Measurements from ENCODE around the gene AMOT.

The AMOT gene

DNA sequence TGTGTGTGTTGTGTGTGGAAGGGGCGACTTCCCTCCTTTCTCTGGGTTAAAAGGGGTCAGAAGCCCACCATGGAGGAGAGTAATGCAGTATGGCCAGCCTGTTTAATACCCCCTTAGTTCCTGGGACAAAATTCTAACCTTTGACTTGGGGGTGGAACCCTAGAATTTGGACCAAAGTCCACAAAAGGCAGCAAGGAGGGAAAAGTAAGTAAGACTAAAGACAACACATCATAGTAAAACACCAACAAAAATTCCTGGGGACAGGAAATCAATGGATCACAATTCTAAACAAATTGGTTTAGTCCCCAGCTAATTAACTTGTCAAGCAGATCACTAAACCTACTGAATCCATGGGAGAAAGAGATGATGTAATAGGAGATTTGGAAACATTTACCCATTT is 3.1 kb downstream of the AMOT start:
- DNase-seq (ENCODE audit: low read depth), result no peak

DNA sequence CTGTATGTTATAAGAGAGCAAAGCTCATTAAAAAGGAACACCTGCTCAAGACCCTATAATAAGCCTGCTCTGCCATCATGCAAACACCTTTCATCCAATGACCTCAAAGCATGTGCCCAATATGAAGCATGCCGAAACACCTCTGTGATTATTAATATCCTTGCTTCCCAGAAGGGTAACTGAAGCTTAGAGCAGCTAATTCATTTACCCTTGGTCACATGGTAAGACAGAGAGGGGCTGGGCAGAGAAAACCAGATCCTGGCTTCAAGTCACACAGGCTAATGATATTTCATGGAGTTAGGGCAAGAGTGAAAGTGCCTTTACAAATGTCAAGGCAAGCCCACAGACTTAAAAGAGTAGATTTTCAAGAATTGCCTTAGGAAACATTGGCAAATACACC is 5.6 kb downstream of the AMOT start:
- no peak for DNase-seq (ENCODE audit: low read depth)

DNA sequence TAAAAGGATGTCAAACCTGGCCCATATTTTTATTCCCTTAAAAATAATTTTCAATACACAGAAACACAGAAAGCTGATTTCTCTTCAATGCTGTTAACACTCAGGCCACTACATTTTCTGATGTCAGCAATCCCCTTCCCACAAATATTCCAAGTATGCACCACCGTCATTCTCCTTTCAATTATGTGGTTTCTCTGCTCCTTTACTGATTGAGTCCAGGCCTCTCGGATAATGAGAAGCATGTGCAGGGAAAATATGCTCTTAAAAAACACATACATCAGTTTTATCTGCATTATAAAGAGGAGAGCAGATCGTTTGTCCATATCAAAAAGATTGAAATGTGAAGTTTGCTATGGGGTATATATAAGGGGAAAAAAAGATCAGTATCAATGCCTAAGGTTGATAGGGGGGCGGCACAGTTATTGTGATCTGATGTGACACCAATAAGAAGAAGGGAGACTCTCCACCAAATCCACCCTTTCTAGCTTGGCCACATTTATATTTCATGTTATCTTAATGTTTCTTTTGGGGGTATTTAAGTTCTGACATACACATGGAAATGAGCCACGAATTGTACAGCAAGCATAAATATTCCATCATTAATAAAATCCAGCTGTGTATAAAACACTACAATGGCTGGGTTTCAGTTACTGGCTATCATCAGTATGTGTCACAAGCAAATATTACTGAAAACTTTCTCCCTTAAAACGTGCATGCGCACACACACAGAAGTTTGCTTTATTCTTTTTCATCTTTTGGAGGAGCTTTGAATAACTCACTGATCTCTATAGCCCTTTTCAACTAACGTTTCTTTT is 6.4 kb downstream of the AMOT start:
- no peak for DNase-seq (ENCODE audit: low read depth)

DNA sequence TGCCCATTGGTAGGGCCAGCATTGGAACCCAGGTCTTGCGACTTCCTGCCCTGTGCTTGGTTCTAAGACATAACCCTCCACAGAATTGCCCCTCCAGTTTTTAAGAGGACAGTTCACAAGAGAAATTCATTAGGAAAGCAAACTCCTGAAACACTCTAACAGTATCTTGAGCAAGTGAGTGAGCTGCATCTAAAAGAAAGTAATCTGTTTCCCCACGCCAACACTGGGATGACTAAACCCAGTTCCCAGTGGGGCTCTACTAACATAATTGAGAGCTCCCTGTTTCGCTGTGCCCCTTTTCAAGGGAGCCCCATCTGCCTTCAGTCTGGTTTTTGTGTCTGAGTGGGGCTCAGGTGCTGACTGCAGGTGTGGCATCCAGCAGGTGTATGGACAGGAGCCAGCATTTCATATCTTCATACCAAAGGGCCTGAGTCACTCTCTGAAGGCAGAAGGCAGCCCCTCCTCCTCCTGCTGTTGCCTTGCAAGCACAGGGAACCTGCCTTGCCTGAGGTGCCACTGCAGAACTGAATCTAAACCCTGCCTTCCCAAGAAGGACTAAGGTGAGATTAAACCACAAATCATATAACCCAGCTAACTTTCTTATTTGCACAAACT is 8.0 kb downstream of the AMOT start:
- DNase-seq (ENCODE audit: low read depth), result no peak

DNA sequence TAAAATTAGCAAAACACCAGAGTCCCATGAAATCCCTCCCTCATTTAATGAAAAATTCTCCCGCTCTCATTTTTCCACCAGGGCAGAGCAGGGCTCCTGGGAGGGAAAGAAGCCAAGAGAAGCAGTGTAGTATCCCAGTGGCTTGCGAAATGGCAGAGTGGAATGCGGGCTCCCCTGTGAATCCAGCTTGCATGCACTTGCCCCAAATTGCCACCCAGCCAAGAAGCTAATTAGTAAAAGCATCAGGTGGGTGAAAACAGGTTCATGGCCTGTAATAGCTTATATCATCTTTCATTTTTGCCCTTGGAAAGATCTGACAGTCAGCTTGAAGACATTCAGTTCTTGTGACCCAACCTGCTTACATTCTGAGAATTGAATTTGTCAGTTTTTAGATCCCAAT is 10.1 kb downstream of the AMOT start:
- no peak for DNase-seq (ENCODE audit: low read depth)

DNA sequence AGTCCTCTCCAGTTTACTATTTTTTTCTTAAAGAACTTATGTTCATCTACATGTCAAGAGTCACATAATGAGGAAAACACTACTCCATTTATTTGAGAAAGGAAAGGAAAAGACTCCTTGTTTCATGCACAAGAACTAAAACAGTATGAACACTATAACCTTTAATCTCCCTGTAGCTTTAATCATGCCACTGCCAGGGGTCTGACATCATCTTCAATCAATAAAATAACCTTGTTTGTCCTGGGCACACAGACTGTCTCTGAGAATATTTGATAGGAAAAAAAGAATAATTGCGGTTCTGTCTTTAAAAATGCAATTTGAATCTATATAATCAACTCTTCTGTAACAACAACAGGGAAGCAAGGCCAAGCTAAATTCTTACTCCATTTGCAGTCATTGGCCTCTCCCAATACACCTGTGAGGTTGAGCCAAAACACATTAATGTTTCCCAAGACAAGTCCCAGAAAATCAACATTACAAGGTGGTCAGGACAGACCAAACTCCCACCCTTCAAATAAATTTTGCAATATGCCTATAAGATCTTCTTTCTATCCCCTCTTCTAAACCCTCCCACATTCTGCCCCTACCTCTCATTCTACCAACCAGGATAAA is 13.2 kb downstream of the AMOT start:
- DNase-seq (ENCODE audit: low read depth), result no peak

DNA sequence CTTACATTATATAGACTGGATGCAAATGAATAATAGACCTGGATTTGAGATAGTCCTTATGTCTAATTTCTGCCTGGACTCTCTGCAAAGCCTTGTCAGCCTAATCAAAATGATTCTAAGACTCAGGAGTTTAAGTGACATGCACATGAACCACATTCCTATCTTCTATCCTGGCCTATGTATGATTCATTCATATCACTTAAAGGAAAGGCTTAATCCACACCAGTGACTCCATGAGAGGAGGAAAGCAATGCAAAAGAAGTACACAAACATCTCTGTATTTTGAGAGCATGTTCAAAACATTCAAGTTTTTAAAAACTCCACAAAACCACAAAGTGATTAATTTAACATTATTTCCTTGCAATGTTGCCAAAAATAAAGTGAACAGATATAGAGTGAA is 14.6 kb downstream of the AMOT start:
- no peak for DNase-seq (ENCODE audit: low read depth)

DNA sequence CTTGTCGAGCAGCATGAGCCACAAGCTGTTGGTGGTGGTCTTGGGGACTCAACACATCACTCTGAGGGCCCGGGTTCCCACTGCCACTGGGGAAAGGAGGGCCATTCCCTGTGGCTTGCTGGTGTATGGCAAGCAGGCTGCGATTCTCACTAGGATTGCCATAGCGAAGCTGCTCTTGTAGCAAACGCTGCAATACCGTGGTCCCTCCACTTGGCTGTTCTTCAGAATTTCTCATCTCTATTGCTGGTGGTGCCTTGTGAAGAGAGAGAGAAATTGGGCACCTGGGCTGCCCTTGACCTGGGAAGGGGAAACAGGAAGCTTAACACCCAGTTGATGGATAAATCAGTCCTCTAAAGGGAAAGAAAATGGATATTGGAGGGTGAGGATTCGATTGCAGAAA is 17.7 kb downstream of the AMOT start:
- DNase-seq (ENCODE audit: low read depth), result no peak

DNA sequence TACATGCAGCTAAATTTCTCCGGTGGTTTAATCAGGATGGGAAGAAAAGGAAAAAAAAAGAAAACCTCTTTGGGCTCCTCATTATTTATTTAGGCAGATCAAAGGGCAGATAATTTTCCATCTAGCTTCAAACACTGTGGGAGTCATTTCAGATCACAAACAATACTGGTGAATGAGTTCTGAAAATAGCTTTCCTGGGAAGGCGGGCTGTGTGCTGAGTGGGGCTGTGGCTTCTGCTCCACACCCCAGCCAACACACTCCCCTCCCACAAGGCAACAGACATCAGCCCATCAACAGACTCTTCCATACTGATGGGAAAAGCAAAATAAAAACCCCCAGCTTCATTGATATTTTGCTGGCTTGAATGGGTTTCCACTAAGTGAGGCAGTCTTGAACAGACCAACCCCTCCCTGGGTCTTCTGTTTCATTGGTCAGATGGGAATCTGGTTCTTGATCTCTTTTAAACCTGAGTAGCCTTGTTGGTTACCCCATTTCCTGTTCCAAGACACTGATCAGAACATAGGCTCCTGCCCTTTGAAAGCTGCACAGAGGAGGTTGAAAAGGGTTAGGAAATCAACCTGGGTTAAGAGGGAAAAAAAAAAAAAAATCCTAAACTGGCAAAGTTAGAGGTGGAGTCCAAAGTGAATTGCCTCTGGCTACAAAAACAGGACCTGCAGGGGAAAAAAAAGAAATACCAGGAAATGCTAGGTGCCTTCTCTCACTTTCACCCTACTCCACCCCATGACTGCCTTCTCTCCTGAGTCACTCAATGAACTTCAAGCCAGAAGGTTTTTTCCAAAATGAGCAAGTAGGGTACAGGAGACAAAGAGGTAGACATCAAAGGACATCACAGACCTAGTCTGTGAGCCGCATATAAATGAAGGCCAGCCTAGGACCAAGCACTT is 20.0 kb downstream of the AMOT start:
- DNase-seq (ENCODE audit: low read depth), result no peak

DNA sequence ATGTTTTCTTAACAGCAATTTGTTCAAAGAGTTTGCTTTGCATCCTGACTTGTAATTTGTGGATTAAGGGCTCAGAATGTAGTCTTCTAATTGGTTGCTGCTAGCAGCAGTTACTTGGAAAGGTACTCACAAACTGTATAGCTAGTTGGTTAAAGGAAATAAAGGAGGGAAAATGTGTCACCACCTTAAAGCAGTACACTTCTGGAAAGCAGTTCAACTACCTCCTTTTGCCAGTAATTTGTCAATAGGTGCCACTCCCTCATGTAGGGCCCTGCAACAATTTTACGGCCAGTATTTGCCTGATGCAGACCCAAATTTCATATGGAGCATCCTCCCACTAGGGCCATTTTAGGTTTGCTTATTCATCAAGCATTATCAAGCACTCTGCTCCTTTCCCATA is 20.8 kb downstream of the AMOT start:
- DNase-seq (ENCODE audit: low read depth), result no peak

DNA sequence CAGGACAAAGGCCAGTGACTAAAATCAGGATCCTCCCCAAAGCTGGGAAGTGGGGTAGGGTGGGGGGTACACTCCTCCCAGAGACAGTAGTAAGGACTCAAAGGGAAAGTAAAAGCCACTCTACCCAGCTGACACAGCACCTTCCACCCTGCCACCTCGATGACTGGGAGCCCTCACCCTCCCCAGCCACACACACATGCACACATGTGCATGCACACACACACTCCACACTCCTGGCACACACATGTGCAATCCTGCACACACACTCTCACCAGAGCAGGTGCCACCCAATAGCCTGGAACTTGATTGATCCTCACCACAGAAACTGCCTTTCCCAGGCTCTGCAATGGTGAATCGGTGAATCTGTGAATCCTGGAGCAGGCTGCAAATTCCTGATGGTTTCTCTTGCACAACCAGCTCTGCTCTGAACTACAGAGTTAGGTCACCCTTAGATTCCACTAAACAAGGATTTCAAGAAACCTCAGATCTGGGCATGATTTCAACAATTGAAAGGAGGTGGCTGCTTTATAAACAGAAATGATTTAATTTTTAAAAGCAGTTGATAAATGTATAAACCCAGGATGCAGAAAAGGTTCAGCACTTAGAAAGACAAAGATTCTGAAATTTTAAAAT is 21.5 kb downstream of the AMOT start:
- DNase-seq (ENCODE audit: low read depth), result no peak

DNA sequence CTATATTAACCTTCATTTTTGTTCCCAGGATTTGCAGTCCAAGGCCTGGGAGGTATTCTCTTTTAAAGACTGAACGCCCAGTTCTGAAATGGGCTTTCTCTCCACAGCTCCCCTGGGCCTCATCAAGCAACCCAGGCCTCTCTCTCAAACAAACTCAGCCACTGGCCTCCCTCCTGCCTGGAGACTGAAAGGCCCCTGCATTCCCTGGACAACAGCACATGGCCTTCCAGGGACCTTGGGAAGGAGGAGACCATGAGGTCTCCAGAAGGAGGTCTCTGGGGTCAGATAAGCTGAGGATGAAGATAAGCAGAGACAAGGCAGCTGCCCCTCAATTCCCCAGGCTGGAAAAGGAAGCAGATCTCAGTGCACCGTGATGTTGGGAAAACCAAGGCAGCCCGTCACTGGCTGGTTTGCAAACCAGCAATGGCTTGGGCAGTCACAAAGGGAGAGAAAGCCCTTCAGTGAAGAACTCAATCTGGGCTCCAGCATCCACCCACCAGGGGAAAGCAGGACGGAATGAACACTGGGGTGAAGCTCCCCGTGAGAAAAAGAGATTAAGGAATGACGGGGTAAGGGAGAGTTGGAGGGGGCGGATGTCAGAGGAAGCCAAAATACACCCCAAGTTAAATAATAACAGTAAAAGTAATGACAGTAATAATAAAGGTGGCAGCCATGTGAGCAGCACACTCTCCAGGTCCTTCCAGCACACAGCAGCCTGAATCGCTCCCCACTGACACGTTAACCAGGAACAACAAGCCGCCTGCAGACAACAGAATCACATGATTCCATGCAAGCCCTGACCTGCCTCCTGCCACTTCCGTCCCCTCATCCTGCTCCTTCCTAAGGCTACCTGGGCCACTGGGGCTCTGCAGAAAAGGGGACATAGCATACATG is 22.3 kb downstream of the AMOT start:
- no peak for DNase-seq (ENCODE audit: low read depth)

DNA sequence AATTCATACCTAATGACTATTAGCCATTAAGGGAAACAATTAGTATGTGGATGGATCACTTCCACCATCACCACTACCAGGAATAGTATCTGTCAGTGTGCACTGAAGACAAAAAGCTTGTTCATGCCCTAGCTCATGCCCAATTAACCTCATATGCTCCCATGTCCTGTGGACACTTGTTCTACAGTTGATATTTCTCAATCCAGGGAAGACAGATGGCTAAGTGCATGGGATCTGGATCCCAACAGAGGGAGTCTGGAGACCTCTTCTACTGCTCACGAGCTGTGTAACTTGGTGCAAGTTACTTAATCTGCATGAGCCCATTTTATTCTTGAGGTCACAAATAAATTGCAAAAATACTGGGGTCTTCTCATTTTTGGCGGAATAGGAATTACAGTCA is 23.7 kb downstream of the AMOT start:
- no peak for DNase-seq (ENCODE audit: low read depth)

DNA sequence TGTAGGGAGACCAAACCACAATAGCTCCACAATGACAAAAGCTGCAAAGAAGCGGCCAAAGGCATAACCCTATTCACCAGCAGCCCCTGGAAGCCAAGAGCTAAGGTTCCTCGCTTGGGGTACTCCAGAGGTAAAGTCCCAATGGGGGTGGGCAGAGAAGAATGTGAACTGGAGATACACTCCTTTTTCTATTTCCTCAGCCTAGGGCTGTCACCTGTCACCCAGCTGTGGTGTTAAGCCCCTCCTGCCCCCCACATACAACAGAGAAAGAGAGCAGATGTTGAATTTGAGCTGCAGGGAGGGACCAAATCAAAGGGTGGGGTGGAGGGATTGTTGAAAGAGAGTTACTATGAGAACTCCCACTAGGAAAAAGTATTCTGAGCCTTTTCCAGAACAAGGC is 26.1 kb downstream of the AMOT start:
- DNase-seq (ENCODE audit: low read depth), result no peak

DNA sequence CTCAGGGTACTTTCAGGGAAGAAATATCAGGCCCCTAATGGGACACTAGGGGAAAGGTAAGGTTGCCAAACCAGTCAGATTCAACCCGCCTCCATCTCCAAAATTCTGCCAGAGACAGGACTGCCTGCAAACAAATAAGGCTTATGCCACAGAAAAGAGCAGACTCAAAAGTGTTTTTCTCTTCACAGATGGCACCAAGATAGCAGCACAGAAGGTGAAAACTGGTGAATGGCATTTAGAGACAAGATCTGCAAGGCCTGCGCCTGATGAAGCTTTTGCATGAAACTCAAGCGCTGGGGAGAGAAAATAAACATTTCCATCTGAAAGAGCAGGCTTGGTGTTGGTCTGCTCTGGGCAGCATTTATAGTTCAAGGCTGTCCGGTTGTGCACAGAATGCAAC is 27.9 kb downstream of the AMOT start:
- no peak for DNase-seq (ENCODE audit: low read depth)

DNA sequence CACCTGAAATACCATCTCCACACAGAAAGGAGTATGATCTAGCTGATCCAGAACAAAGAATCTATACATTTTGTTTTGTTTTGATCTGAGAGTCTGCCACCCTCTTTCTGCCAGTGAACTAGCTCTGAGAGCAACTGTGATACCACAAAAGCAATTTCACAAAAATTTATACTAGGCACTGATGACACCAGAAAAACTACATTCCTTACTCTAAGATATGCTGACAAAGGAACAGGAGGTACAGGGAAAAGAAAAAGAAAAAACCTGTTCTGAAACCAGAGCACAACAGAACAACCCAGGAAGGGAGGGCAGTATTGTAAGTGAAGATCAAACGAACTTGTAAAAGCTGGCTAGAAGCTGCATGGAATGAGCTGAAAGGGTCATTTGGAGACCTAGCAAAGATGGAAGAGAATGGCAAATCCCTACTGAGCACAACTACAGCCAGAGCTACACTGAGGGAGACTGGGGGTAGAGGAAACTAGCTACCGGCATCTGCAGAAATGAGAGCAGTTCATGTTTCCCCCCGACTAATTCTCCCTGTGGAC is 31.9 kb downstream of the AMOT start:
- DNase-seq (ENCODE audit: low read depth), result no peak

DNA sequence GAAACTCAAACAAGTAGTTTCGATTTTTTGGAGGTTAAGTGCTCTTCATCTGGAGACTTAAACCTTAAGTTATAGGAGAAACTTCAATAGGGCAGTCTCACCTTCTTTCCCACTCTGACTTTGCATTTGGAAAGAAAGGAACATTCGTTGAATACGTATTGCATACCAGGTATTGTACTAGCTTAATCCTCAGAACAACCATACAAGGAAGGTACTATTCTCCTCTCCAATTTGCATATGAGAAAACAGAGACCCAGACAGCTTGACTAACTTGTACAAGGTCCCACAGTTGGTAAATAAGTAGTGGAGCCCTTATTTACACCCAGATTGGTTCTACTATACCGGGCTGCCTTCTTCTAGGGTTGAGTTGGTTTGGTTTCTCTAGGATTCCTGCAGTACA is 32.6 kb downstream of the AMOT start:
- DNase-seq (ENCODE audit: low read depth), result no peak

DNA sequence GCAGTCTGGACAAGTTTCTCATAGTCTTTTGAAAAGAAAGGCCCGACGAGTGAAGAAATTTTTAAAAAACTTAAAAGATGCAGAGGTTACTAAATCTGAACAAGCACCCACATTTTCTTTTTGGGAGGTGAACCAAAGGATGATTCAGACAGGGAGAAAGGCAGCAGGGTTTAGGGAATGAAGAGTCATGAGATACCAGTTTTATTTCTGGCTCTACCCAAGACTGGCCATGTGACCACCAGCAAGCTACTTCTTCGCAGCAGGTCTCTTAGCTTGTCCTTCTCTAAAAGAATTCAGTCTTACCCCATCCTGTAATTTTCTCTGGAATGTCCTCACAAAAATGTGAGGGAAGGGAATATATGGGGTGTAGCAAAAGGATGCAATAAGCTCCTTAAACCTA is 37.6 kb downstream of the AMOT start:
- no peak for DNase-seq (ENCODE audit: low read depth)

DNA sequence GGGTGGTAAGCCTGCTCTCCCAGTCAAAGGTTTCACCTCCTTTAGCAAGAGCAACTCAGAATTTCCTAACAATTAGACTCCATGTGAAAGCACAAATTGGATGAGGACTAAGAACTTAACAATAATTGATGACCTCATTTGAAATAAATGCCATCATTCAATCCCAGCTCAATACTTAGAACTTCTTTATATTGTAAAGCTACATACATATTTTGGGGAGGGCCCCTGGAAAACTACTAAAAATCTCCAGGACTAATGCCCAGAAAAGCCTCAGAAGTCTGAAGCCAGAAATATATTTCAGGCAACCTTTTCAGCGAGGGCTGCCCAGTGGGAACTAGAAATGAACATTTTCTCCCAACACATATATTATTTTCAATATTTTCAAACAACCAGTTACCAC is 38.1 kb downstream of the AMOT start:
- no peak for DNase-seq (ENCODE audit: low read depth)

DNA sequence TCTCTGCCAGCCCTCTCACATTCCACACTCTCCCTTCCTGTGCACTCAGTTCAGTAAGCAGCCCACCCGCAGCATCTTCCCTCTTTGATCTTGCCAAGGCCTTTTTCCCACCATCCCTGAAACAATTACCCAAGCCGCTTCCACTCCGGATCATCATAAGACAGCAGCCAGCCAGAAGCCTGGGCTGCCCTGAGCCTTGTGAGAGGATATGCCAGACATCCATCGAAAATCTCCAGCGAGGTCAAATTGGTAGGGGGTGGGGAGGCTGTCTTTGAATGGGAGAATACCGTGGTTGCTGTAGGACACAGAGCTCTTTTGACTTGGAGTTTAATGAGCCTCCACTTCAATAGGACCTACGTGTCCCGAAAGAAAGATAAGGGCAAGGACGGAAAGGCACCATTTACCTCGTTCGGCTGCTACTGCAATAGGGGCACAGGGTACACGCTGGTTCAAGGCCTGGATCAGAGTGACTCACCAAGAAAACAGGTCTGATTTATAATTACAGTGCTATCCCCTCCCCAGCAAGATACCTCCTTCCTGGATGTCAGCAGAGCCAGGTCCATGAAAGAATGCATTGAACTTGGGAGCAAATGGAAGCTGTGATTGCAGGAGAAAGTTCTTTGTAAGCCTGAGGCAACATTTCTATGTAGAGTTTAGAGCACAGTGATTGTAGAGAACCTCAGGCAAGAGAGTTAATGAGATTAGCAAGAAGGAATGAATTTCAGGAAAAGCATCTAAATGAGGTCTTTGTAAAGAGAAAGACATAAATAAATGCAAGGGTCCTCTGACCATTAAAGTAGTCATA is 39.5 kb downstream of the AMOT start:
- DNase-seq (ENCODE audit: low read depth), result no peak
